Measurements from ENCODE around the gene PRELID1. TPM values are rescaled to one million over a fixed set of nuclear protein-coding genes. Genes with fewer than 3 reads are reported as not detected.

PRELID1 gene
- total and polyA plus RNA-seq, 12 donors = 32.3 to 166 (median 37.1) TPM

GRCh38 chr5:177297922-177298321 is 5.7 kb upstream of the PRELID1 start:
- no peaks in the 10 kb centered on the region for H3K27me3 ChIP-seq
- H3K4me3 ChIP-seq = no peak overlapping the region
- no peak overlapping the region for H3K27ac ChIP-seq
- no peak for DNase-seq
- intact Hi-C loops (cut with DNase I) = loop anchor here in 1 of 10 donors (10.0 kb wide), 1 partner anchor 183 kb away; no protein-coding TSS in a partner anchor
- ATAC-seq = no peak
- TF ChIP-seq, protein P1, sequence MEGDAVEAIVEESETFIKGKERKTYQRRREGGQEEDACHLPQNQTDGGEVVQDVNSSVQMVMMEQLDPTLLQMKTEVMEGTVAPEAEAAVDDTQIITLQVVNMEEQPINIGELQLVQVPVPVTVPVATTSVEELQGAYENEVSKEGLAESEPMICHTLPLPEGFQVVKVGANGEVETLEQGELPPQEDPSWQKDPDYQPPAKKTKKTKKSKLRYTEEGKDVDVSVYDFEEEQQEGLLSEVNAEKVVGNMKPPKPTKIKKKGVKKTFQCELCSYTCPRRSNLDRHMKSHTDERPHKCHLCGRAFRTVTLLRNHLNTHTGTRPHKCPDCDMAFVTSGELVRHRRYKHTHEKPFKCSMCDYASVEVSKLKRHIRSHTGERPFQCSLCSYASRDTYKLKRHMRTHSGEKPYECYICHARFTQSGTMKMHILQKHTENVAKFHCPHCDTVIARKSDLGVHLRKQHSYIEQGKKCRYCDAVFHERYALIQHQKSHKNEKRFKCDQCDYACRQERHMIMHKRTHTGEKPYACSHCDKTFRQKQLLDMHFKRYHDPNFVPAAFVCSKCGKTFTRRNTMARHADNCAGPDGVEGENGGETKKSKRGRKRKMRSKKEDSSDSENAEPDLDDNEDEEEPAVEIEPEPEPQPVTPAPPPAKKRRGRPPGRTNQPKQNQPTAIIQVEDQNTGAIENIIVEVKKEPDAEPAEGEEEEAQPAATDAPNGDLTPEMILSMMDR (IDR thresholded peaks at IDR 0.05) = no peak
- H3K4me1 ChIP-seq = peaks cover 22 to 74% (median 59%) of the 10 kb centered on the region in 9 donors
- H3K9me3 ChIP-seq = no peaks in the 10 kb centered on the region
- peaks cover 0 to 65% (median 24%) of the 10 kb centered on the region in 9 donors for H3K36me3 ChIP-seq
- WGBS, 2 donors = 83 to 93% methylated on average over 2 of the region's 2 CpGs

DNA sequence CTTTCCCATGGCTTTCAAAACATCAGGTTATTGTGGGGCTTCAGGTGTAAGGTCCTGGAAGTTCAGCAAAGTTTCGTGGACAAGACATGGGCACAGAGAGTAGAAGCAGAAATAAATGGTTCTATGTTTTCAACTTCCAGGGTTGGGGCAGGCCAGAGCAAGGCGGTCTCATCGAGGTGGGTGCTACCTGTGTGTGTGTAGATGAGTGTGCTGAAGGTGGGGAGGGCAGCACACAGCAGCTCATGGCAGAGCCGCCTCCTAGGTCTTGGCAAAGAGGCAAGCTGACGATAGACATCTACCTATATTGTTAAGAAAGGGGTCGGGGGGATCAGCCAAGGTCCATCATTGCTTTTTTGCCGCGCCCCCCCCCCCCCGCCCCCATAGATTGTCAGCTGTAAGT is 3.9 kb upstream of the PRELID1 start:
- TF ChIP-seq, protein P1 (IDR thresholded peaks at IDR 0.05) = no peak
- Histone ChIP-seq H3K27me3 (no peaks in the 10 kb centered on the region), H3K4me1 (peaks cover 28 to 82% (median 66%) of the 10 kb centered on the region in 9 donors), H3K4me3 (peak overlapping the region in 1 of 10 donors; percentile 18), H3K9me3 (no peaks in the 10 kb centered on the region), H3K36me3 (peaks cover 0 to 50% (median 10%) of the 10 kb centered on the region in 9 donors), H3K27ac (peak overlapping the region; percentile 38 to 97 (median 79))
- no peak for ATAC-seq
- WGBS, 2 donors = 70 to 74% methylated on average over 9 of the region's 9 CpGs
- DNase-seq = no peak
- intact Hi-C loops (cut with DNase I) = loop anchor here in 7 of 10 donors (5.0 to 10.0 kb wide), 3 partner anchors 182 to 187 kb away; no protein-coding TSS in a partner anchor

GRCh38 chr5:177300236-177300880 is 3.2 kb upstream of the PRELID1 start:
- DNase-seq (peak in 1 of 2 donors; percentile 83), ATAC-seq (peak in 7 of 8 donors; percentile 33 to 83 (median 72))
- WGBS, 2 donors = 18 to 22% methylated on average over 4 of the region's 4 CpGs
- peak overlapping the region in 3 of 10 donors; percentile 17 to 32 (median 18) for H3K4me3 ChIP-seq
- peaks cover 0 to 50% (median 3%) of the 10 kb centered on the region in 9 donors for H3K36me3 ChIP-seq
- H3K4me1 ChIP-seq = peaks cover 30 to 85% (median 71%) of the 10 kb centered on the region in 9 donors
- no peaks in the 10 kb centered on the region for H3K9me3 ChIP-seq
- TF ChIP-seq, protein P1 (IDR thresholded peaks at IDR 0.05) = peak in 3 of 9 donors; percentile 22 to 33 (median 32)
- H3K27ac ChIP-seq = peak overlapping the region; percentile 38 to 97 (median 79)
- no peaks in the 10 kb centered on the region for H3K27me3 ChIP-seq
- intact Hi-C loops (cut with DNase I) = loop anchor here in 6 of 10 donors (5.0 to 10.0 kb wide), 3 partner anchors 183 to 188 kb away; no protein-coding TSS in a partner anchor

DNA sequence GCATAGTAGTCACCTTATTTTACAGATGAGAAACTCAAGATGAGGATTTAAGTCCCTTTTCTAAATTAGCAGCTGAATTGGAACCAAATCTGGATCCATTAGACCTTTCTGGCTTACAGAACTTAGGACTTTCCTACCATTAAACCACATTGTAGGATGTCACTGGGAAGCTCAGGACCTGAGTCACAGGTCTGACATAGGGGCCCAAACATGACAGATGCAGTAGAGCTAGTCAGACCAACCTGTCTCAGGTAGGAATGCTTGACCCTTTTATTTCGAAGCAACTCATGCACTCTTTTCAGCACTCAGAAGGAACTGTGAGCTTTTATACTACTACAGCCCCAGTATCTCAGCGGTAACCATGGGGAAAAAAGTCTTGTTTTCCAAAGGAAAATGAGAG is 2.6 kb upstream of the PRELID1 start:
- intact Hi-C loops (cut with DNase I) = loop anchor here in 6 of 10 donors (5.0 to 10.0 kb wide), 3 partner anchors 184 to 189 kb away; no protein-coding TSS in a partner anchor
- DNase-seq (no peak), ATAC-seq (no peak)
- Histone ChIP-seq H3K27ac (peak overlapping the region in 9 of 10 donors; percentile 64 to 97 (median 82)), H3K36me3 (peaks cover 0 to 50% (median 2%) of the 10 kb centered on the region in 9 donors), H3K9me3 (no peaks in the 10 kb centered on the region), H3K4me1 (peaks cover 28 to 85% (median 67%) of the 10 kb centered on the region in 9 donors), H3K27me3 (no peaks in the 10 kb centered on the region), H3K4me3 (peak overlapping the region in 1 of 10 donors; percentile 96)
- TF ChIP-seq, protein P1 (IDR thresholded peaks at IDR 0.05) = no peak
- WGBS, 2 donors = 85 to 86% methylated on average over 2 of the region's 2 CpGs
